ENCODE data around the gene KPRP. TPM values are rescaled to one million over a fixed set of nuclear protein-coding genes. Genes with fewer than 3 reads are reported as not detected.

Gene KPRP
- total RNA-seq (2022; extraction: Qiagen RNA extraction), result not detected in 5 replicates

GRCh38 chr1:152757747-152758146 lies at the start of gene KPRP:
Gene KPRP, plus strand, starts transcription at chr1:152758025. Its CDS starts 1,564 bp downstream, at chr1:152759589.

GRCh38 chr1:152774875-152775274 lies 17.1 kb downstream of the KPRP start, which contains the start of gene LCE1F:
Gene LCE1F, plus strand, starts transcription at chr1:152775140. Its CDS starts 1,232 bp downstream, at chr1:152776372.

GRCh38 chr1:152786077-152786476 lies 28.3 kb downstream of the KPRP start, which contains the start of gene LCE1E:
Gene LCE1E, plus strand, starts transcription at chr1:152786257. Its CDS starts 1,043 bp downstream, at chr1:152787300.

GRCh38 chr1:152796421-152796820 lies 38.6 kb downstream of the KPRP start, which contains the start of gene LCE1D:
Gene LCE1D, plus strand, starts transcription at chr1:152796721. Its CDS starts 1,074 bp downstream, at chr1:152797795.

GRCh38 chr1:152806576-152806975 lies 48.8 kb downstream of the KPRP start, which contains the start of gene LCE1C:
Gene LCE1C, minus strand, starts transcription at chr1:152806651. Its CDS starts 1,173 bp downstream, at chr1:152805478.

Other genes starting within 250 kb of the KPRP start
- gene LCE5A, start 247.2 kb upstream of the KPRP start, total RNA-seq (2022; extraction: Qiagen RNA extraction), result not detected in 5 replicates
- gene CRCT1, start 243.5 kb upstream of the KPRP start, total RNA-seq (2022; extraction: Qiagen RNA extraction), result 0.27 to 0.84 TPM (median 0.45 TPM) in 5 replicates
- 0.12 to 0.24 TPM (median 0.20 TPM) in 4 of 5 replicates, not detected in the other for gene LCE3E, start 191.2 kb upstream of the KPRP start, total RNA-seq (2022; extraction: Qiagen RNA extraction)
- gene LCE3D, start 177.5 kb upstream of the KPRP start, total RNA-seq (2022; extraction: Qiagen RNA extraction), result 2.8 to 4.4 TPM (median 3.1 TPM) in 5 replicates
- not detected in 5 replicates for gene LCE3C, start 157.8 kb upstream of the KPRP start, total RNA-seq (2022; extraction: Qiagen RNA extraction)
- gene LCE3B, start 144.2 kb upstream of the KPRP start, total RNA-seq (2022; extraction: Qiagen RNA extraction), result not detected in 5 replicates
- not detected in 5 replicates for gene LCE3A, start 134.9 kb upstream of the KPRP start, total RNA-seq (2022; extraction: Qiagen RNA extraction)
- not detected in 5 replicates for gene LCE2D, start 94.6 kb upstream of the KPRP start, total RNA-seq (2022; extraction: Qiagen RNA extraction)
- not detected in 5 replicates for gene LCE2C, start 82.7 kb upstream of the KPRP start, total RNA-seq (2022; extraction: Qiagen RNA extraction)
- gene LCE2B, start 71.9 kb upstream of the KPRP start, total RNA-seq (2022; extraction: Qiagen RNA extraction), result not detected in 5 replicates
- gene LCE2A, start 59.7 kb upstream of the KPRP start, total RNA-seq (2022; extraction: Qiagen RNA extraction), result not detected in 5 replicates
- not detected in 5 replicates for gene LCE4A, start 49.9 kb upstream of the KPRP start, total RNA-seq (2022; extraction: Qiagen RNA extraction)
- not detected in 5 replicates for gene LCE1F, start 17.1 kb downstream of the KPRP start, total RNA-seq (2022; extraction: Qiagen RNA extraction)
- 0.32 TPM in 1 of 5 replicates, not detected in the others for gene LCE1E, start 28.2 kb downstream of the KPRP start, total RNA-seq (2022; extraction: Qiagen RNA extraction)
- not detected in 5 replicates for gene LCE1D, start 38.7 kb downstream of the KPRP start, total RNA-seq (2022; extraction: Qiagen RNA extraction)
- 0.22 TPM in 1 of 5 replicates, not detected in the others for gene LCE1C, start 48.6 kb downstream of the KPRP start, total RNA-seq (2022; extraction: Qiagen RNA extraction)
- gene LCE1B, start 53.9 kb downstream of the KPRP start, total RNA-seq (2022; extraction: Qiagen RNA extraction), result 0.06 to 0.10 TPM (median 0.08 TPM) in 3 of 5 replicates, not detected in the others
- gene LCE1A, start 69.4 kb downstream of the KPRP start, total RNA-seq (2022; extraction: Qiagen RNA extraction), result not detected in 5 replicates
- gene LCE6A, start 84.8 kb downstream of the KPRP start, total RNA-seq (2022; extraction: Qiagen RNA extraction), result not detected in 5 replicates
- gene LCE7A, start 102.0 kb downstream of the KPRP start, total RNA-seq (2022; extraction: Qiagen RNA extraction), result not detected in 5 replicates
- not detected in 5 replicates for gene SMCP, start 120.3 kb downstream of the KPRP start, total RNA-seq (2022; extraction: Qiagen RNA extraction)
- gene IVL, start 150.5 kb downstream of the KPRP start, total RNA-seq (2022; extraction: Qiagen RNA extraction), result 0.06 to 0.18 TPM (median 0.11 TPM) in 4 of 5 replicates, not detected in the other
- gene SPRR5, start 189.2 kb downstream of the KPRP start, total RNA-seq (2022; extraction: Qiagen RNA extraction), result not detected in 5 replicates
- gene SPRR4, start 212.6 kb downstream of the KPRP start, total RNA-seq (2022; extraction: Qiagen RNA extraction), result not detected in 5 replicates
- gene SPRR1A, start 226.1 kb downstream of the KPRP start, total RNA-seq (2022; extraction: Qiagen RNA extraction), result not detected in 5 replicates
- not detected in 5 replicates for gene SPRR3, start 243.7 kb downstream of the KPRP start, total RNA-seq (2022; extraction: Qiagen RNA extraction)